ENCODE results near the gene CTCF. TPM values are rescaled to one million over a fixed set of nuclear protein-coding genes. Genes with fewer than 3 reads are reported as not detected.

The CTCF gene, protein sequence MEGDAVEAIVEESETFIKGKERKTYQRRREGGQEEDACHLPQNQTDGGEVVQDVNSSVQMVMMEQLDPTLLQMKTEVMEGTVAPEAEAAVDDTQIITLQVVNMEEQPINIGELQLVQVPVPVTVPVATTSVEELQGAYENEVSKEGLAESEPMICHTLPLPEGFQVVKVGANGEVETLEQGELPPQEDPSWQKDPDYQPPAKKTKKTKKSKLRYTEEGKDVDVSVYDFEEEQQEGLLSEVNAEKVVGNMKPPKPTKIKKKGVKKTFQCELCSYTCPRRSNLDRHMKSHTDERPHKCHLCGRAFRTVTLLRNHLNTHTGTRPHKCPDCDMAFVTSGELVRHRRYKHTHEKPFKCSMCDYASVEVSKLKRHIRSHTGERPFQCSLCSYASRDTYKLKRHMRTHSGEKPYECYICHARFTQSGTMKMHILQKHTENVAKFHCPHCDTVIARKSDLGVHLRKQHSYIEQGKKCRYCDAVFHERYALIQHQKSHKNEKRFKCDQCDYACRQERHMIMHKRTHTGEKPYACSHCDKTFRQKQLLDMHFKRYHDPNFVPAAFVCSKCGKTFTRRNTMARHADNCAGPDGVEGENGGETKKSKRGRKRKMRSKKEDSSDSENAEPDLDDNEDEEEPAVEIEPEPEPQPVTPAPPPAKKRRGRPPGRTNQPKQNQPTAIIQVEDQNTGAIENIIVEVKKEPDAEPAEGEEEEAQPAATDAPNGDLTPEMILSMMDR
- 32.7 and 34.2 TPM in 2 replicates for total RNA-seq

GRCh38 chr16:67562526-67562917 is at the start of gene CTCF:
CTCF (plus strand) TSS chr16:67562526; CDS start chr16:67610833, 48,307 bp downstream.

DNA sequence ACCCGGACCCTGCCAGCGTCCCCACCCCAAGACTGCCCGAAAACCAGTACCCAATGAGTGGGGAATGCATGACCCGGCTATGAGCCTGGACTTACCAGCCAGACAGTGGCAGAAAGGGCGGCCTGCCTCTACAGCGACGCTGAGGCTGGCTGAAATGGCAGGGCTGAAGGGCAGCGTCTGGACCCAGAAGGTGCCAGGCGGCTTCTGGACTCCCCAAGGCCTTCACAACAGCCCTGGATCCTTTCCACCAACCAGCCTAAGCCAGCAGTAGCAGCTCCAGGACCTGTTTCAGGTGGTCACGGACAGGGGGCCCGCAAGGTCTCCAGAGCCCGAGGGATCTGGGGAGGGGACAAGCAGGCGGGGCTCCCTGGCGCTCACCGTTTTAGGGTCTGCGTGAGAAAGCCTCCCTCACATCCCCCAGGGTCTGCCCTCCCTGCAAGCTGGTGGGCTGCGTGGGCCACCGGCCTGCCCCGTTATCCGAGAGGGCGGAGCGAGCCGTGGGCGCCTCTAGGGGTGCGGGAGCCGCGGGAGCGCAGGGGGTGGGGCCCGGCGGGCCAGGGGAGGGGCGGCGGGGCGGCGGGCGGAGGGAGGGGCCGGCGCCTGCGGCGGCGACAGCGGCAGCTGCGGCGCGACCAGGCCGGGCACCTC is 34.0 kb upstream of the CTCF start, which contains the start of gene RIPOR1:
TSS of gene RIPOR1 (plus strand) at position 608 of the 648 bp plus-strand sequence. CDS start 9,618 bp downstream, outside the sequence.

GRCh38 chr16:67659675-67660563 is 97.6 kb downstream of the CTCF start, which contains the start of gene ACD:
ACD (minus strand) TSS chr16:67660260; CDS start chr16:67660220, 40 bp downstream.

DNA sequence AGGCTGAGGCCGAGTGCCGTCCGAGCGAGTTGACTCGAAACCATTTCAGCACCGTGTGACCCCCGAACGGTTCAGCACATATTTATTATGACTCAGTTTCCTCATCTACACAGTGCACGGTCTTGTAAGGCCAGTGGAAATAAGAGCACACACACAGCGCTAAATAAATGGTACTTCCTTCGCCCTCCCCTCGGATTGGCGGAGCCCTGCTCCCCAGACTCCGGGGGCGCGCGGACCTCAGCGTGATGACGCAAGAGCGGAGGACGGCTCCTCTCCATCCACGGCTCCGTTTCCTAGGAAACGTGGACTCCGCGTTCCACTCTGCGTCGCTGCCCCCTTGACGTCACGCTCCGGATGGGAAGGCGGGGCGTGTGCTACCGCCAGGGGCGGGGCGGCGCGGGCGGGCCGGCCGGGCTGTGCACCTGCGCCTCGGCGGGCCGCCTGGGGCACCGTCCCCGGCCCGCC is 98.3 kb downstream of the CTCF start, which contains the start of gene PARD6A:
TSS of gene PARD6A (plus strand) at position 397 of the 465 bp plus-strand sequence. CDS start 79 bp downstream, outside the sequence.

DNA sequence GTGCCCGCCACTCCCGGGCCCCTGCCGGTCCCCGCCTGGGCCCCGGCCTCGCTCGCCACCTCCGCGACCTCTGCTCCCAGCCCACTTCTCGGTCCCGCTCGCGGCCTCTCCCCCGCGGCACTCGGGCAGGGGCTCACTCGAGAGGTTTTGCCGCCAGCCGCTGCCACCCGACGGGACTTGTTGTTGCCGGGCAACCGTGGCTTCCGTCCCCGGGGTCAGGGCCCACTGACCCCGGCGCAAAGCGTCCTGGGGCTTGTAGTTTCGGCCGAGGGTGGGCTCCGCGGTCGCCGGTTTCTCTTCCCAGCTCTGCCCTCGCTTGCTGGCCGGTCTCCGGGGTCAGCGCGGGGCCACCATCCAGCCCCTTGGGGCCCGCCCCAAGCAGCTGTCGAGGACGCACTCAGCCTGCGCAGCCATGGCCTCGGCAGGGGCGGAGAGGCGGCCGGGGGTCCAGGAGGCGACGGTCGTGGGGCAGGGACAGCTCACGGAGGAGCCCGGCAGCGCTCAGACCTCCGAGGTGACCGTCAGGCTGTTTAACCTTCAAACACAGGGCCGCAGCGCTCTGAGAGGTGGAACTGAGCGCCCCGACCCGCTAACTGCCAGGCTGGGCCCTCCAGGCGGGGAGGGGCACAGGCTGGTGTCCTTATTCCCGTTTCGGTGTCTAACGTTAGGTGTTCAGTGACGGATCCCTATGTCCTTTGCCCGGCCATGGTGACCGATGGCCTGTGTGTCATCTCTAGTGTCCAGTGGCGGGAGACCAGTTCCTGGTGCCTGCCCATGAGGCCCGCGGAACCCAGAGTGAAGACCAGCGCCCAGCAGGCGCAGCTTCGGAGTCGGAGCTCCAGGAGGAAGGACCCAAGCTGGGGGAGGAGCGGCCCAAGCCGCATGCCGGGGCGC is 104.5 kb downstream of the CTCF start, which contains the start of the genes C16orf86 and ENKD1:
TSS of gene C16orf86 (plus strand) at position 256 of the 894 bp plus-strand sequence. CDS start at position 413, 157 bp downstream.
TSS of gene ENKD1 (minus strand) at position 192 of the 894 bp plus-strand sequence. CDS start 308 bp downstream, outside the sequence.

Small RNA genes within 50 kb of the gene (small RNA-seq; reads per million reads assigned to genes)
- gene AC027682.3: not detected

Other genes with a start within 250 kb of the CTCF start
- gene KCTD19, start 235.8 kb upstream of the CTCF start, total RNA-seq: under 0.01 and 0.33 TPM in 2 replicates
- gene LRRC36, start 235.7 kb upstream of the CTCF start, total RNA-seq: 0.29 TPM in 1 of 2 replicates, not detected in the other
- gene TPPP3, start 169.0 kb upstream of the CTCF start, total RNA-seq: not detected in 2 replicates
- gene ZDHHC1, start 146.0 kb upstream of the CTCF start, total RNA-seq: 8.5 and 13.1 TPM in 2 replicates
- 0.10 and 0.65 TPM in 2 replicates for gene HSD11B2, start 131.4 kb upstream of the CTCF start, total RNA-seq
- 114 and 123 TPM in 2 replicates for gene ATP6V0D1, start 81.4 kb upstream of the CTCF start, total RNA-seq
- not detected in 2 replicates for gene AGRP, start 79.0 kb upstream of the CTCF start, total RNA-seq
- 57.8 and 62.6 TPM in 2 replicates for gene RIPOR1, start 33.7 kb upstream of the CTCF start, total RNA-seq
- gene CARMIL2, start 82.6 kb downstream of the CTCF start, total RNA-seq: 0.67 and 1.3 TPM in 2 replicates
- gene ACD, start 97.7 kb downstream of the CTCF start, total RNA-seq: 25.4 and 28.4 TPM in 2 replicates
- 1.3 and 2.2 TPM in 2 replicates for gene PARD6A, start 98.4 kb downstream of the CTCF start, total RNA-seq
- gene ENKD1, start 104.2 kb downstream of the CTCF start, total RNA-seq: 9.6 and 21.2 TPM in 2 replicates
- gene C16orf86, start 104.3 kb downstream of the CTCF start, total RNA-seq: 2.0 and 2.4 TPM in 2 replicates
- gene GFOD2, start 156.8 kb downstream of the CTCF start, total RNA-seq: 52.3 and 53.9 TPM in 2 replicates
- 11.2 and 15.4 TPM in 2 replicates for gene RANBP10, start 244.0 kb downstream of the CTCF start, total RNA-seq
- gene TSNAXIP1, start 244.4 kb downstream of the CTCF start, total RNA-seq: 0.33 and 0.67 TPM in 2 replicates